ENCODE results near the gene ANO9.

DNA sequence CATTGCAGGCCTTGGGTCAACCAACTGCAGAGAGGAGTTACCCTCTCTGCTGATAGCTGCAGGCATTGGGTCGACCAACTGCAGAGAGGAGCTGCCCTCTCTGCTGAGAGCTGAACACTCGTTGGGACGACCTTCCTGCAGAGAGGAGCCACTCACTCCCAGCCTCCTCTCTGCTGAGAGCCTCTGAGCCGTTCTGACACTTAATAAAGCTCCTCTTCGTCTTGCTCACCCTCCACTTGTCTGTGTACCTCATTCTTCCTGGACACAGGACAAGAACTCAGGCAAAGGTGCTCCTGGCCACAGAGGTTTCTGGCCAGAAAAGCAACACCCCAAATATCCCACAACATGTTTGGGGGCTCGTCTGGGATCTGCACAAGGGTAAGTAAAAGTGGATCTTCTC is 55.3 kb downstream of the ANO9 start:
- TF ChIP-seq, protein P1, sequence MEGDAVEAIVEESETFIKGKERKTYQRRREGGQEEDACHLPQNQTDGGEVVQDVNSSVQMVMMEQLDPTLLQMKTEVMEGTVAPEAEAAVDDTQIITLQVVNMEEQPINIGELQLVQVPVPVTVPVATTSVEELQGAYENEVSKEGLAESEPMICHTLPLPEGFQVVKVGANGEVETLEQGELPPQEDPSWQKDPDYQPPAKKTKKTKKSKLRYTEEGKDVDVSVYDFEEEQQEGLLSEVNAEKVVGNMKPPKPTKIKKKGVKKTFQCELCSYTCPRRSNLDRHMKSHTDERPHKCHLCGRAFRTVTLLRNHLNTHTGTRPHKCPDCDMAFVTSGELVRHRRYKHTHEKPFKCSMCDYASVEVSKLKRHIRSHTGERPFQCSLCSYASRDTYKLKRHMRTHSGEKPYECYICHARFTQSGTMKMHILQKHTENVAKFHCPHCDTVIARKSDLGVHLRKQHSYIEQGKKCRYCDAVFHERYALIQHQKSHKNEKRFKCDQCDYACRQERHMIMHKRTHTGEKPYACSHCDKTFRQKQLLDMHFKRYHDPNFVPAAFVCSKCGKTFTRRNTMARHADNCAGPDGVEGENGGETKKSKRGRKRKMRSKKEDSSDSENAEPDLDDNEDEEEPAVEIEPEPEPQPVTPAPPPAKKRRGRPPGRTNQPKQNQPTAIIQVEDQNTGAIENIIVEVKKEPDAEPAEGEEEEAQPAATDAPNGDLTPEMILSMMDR (IDR thresholded peaks at IDR 0.05), result no peak
- no peak for TF ChIP-seq POLR2A (IDR thresholded peaks at IDR 0.05)

Data from heart left ventricle (tissue), 13 donors.